ENCODE data around the gene KCP.

Gene KCP

DNA sequence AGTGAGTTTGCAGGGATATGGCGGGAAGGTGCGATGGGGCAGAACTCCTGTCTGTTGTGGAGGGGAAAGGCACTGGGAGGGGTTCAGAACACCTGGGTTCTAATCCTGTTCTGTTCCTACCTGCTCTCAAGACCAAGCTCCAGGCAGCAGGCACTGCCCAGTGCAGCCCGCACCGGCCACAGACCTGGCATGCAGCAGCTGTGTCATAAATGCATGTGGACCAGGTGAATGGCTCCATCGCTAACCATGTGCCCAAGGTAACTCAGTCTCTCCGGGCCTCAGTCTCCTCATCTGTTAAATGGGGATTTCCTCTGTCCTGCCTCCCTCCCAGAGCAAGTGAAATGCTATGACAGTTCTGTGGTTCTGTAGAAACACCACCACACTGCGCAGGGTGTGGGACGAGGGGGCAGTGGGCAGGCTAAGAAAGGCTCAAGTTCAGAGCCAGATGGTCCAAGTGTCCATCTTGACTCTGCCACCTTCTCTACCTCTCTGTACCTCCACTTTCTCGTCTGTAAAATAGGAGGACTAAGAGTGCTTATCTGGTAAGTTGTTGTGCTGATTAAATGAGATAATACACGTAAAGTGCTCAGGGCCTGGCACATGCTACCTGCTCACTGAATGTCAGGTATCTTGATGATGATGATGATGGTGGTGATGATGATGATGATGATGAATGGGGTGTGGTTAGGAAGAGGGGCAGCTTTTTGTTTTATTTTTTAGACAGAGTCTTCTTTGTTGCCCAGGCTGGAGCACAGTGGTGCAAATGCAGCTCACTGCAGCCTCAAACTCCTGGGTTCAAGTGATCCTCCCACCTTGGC is 24.9 kb downstream of the KCP start:
- no peak for DNase-seq

DNA sequence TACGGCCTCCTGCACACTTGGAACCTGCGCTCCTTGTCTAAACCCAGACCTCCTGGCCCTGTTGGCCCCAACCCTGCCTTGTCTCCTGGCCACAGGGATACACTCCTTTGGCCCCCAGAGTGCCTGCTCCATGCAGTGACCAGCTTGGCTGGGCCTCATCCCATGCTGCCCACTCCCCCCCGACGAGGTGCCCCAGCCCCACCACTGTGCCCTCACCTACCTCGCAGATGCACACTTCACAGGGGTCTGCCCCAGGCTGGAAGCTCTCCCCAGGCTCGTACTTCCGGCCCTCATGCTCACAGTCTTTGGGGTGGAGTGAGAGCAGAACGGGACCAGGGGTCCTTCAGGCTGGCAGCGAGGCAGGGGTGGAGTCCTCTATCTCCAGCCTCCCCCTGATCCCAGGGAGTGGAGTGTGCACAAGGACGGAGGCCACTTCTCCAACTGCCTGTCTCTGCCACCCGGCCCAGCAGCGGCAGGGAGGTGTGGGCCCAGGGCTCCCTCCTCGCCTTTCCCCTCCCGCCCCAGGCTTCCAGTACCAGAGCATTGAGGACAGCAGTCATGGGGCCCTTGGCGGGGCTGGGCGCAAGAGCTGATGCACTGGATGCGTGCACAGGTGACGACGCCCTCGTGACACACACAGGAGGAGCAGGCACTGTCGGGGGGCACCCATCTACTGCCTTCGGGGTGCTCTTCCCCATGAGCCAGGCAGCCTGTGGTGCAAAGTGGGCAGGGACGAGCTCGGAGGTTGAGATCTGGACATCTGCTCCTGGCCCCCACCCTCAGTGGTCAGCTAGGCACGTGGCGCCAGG is 25.7 kb downstream of the KCP start:
- DNase-seq, result no peak

DNA sequence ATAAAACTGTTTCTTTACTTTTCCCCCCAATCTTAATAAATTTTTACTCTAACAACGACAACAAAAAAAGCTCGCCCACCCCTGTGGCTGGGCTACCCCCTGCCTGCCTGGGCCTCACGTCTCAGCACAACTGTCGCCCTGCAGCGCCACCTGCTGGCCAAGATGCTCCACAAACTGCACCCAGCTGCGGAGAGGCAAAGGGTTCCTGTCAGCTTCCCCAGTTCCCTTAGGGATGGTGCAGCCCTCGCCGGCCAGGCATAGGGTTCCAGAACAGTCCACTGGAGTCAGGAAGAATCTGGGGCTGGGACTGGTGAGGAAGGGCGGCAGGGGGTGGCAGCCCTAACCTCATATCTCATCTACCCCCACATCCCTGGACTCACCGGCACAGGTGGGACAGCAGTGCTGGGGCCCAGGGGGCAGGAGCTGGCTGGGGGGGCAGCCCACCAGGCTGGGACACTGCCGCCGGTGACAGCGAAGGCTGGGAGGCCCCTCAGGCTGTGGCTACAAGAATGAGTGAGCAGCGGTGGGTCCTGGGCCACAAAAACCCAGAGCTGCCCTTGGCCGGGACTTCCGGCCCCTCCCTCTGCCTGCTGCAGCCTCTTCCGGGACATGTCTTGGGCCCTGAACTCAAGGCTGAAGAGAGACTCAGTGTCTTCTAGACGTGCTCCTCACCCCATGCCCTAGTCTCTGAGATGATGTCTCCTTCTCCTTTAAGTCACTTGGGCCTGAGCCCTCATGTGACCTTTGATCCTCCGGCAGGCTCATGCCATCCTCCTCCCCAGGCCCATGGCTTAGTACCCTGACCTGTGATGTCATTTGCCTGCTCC is 26.7 kb downstream of the KCP start:
- DNase-seq, result no peak

DNA sequence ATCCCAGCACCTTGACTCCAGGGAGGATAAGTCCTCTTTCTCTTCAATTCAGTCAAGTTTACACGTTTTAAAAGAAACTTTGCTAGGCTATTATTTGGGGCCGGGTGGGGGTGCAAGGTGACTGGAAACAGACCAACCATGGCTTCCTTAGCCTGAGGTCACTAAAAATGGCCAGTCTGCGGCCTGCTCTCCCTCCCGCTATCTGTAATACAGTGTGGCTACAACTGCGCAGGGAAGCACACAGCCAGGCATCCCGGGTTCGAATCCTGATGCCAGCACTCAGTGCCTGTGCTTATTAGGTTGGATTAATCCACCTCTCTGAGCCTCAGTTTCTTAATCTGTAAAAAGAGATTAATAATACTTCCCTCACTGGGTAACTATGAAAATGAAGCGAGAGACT is 28.4 kb downstream of the KCP start:
- DNase-seq, result no peak

DNA sequence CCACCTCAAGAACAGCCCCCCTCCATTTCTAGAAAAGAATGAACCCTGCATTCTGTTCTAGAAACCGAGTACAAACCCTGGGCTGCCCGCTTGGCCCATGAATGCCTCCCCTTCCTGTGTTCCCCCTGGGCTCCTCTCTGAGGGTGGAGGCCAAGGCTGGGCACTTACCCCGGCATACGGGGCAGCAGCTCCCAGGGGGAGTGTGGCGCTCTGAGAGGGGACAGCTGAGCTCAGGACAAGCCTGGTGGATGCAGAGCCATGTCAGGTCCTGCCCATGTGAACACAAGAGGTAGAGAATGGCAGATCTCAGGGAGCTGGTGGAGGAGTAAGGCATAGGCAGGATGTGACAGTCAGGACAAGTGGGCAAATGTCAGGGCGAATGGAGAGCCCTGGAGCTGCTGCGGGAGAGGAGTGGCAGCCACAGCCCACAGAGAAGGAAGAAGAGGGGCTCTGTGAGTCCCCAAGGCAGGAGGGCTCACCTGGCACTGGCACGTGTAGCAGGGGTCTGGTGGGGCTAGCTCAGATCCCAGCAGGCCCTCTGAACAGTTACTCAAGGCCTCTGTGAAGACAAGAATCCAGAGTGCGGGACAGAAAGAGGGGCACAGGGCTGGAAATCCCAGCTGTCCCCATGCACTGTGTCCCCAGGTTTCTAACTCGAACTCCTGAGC is 28.9 kb downstream of the KCP start:
- no peak for DNase-seq

DNA sequence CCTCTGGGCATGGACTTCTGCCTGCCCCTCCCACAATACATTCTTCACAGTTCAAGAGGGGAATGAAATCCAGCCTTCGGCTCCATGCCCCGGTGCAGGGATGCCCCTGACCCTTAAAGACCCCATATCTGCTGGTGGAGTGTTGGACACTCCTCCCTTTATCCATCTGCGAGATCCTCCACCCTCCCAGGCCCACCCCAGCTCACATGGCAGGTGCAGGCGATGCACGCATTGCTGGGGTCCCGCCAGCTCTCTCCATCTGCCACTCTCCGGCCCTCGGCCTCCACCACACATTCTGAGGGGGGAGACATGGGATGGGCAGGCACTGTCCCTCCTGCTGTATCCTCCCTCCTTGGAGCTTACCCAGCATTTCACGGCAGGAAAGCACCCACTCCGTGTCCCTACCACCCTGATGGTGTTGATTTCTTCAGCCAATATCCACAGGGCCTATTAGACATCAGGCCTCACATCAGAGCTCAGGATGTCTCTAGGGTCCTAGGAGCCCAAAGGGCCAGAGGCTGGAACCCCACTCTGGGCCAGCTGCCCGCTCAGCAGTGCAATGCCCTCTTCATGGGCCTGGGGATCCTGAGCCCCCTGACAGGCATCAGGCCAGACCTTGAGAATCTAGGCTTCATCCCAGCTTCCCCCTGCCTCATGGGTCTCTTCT is 29.6 kb downstream of the KCP start:
- DNase-seq, result no peak

DNA sequence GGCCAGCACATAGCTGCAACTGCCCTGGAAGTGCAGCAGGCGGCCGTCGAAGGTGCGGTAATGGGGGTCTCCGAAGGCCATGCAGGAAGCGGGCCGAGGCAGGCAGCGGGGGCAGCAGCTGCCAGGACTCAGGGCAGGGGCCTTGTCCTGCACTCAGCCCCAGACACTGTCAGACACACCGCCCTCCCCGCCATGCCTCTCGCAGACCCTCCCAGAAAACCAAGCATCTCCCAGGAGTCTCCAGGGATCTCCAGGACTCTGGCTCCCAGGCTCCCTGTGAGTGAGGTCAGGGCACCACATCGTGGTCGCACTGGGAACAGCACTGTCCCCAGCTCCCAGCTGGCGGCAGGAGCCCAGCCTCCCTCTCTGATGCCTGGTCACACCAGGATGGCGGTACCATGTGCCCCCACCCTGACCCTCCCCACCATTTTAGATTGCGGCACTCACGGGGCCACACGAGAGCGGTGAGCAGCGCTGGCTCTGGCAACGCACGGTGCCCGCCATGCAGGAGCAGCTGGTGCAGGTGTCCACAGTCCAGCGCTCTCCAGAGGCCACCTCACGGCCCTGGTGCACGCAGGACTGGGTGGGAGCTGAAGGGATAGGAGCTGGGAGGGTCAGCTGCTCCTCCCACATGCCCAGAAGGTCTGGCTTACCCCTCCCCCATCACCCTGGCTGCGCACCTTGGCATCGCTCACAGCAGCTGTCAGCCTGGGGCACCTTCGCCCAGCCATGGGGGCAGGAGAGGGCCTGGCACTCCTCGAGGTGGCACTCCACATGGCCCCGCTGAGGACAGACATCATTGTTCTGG is 30.4 kb downstream of the KCP start:
- DNase-seq, result no peak

DNA sequence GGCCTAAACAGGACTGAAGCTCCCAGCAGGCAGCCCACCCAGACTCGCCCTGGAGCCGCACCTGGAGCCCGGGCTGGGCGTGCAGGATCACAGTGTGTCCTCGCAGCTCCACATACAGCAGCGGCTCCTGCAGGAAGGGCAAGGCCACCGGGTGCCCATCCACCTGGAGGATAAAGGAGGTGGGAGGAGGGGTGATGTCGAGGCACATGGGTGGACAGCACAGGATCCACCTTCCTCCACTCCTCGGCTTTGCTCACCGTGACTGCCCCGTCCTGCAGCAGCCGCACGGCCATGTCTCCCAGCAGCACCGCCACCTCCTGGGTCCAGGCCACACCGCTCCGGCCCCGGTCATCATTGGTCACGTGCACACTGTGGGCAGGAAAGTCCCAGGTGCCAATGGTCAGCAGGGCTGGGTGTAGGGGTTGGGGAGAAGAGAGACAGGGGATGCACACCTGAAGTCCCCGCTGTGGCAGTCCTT is 31.0 kb downstream of the KCP start:
- DNase-seq, result no peak

DNA sequence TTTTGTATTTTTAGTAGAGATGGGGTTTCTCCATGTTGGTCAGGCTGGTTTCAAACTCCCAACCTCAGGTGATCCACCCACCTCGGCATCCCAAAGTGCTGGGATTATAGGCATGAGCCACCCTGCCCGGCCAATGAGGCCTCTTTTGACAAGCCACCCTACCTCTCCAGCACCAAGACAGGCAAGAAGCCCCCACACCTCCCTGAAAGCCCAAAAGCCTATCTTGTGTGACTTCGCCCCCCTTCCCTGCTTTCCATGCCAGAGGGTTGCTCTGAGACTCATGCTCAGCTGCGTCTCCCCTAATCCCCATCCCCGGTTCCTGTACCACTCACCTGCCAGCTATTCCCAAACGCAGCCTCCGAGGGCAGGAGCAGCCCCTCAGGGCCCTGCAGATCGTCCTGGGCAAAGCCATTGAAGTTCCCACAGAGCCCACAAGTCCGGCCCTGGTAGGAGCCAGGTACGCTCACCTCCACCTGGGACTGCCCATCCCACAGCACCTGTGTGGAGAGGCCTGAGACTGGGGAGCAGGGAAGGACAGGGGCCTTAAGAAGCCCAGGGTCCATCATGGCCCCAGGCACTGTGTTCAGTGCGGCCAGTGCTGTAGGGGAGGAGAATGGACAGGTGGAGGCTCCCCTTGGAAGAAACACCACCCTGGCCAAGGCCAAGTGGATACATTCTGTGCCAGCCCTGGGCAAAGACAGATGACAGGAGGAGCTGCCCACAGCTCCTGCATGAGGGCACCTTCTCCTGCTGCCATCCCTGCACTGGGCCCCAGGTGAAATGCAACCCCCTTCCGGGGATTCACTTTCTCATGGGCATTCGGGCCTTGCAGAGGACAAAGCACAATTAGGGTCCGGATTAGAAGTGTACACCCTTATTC is 32.0 kb downstream of the KCP start:
- DNase-seq, result no peak

DNA sequence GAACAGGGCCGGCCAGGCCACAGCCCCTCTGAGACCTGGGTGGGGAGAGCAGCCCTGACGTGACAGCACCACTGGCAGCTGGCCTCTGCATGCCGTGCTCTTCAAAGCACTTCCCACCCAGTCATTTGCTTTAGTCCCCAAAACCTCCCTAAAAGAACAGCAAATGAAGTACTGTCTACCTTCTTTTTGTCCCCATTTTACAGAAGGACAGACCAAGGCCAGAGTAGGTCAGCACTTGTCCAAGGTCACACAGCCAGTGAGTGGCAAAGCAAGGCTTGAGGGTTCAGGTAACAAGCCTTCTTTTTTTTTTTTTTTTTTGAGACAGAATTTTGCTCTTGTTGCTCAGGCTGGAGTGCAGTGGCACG is 32.8 kb downstream of the KCP start:
- DNase-seq, result no peak

DNA sequence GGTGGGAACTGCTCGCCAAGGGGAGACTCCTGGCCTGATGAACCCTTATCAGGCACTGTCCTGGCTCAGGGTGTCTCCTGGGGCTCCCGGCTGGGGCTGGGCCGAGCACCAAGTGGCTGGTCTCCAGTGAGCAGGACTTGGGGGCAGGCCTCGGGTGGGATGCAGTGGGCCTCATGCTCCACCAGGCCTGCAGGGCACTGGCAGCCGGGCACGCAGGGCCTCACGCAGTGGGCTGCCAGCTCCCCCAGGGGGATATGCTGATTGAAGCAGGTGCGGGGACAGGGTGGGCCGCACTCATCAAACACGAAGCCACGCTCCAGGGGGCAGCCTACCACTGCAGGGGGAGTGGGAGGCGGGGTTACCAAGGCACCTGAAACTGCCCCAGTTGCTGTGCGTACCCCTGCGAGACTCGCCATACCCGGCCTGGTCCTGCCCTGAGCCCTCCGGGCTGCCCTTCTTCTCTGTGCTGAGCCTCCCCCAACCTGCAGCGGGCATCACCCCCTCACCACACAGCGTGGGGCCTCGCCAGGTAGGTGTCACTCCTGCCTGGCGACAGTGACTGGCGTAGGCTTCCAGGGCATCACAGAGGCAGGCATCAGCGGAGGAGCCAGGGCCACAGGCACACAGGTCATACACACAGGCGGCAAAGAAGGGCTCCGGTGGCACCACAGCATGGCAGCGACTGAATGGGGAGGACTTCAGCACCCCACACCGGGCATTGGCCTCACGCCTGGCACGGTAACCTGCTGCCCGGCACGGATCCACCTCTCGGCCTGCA is 33.3 kb downstream of the KCP start:
- DNase-seq, result no peak

DNA sequence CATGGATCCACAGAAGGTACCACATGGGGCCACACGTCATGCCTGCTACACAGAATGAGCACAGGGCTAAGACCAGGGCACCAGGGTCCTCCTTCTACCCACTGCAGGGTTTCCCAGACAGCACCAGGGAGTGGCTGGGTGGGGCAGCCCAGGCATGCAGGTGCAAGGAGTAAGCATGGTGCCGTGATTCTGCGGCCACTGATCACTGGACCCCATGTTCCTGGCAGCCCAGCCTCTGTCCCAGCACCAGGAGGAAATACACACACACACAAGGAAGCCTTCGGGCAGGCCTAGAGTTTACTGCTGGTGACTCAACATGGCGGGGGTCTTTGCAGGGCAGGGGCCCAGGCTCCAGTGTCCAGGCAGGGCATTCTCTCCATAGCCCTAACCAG is 33.9 kb downstream of the KCP start:
- DNase-seq, result no peak

DNA sequence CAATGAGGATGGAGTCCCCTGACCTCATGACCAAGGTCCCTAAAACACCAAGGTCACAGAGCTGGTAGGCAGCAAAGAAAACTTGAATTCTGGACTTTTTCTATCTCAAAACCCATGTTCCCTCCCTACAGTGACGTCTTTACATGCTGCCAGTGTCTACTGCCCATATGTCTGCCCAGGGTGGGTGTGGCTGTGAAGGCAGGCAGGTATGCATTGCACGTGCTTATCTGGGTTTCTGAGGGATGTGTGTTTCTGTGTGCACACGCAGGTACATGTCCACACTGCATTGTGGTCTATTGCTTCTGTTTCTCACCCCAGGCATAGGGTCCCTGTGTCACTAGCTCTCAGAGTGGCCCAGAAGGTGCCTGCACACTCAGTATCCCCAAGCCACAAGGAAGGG is 34.4 kb downstream of the KCP start:
- DNase-seq, result no peak

DNA sequence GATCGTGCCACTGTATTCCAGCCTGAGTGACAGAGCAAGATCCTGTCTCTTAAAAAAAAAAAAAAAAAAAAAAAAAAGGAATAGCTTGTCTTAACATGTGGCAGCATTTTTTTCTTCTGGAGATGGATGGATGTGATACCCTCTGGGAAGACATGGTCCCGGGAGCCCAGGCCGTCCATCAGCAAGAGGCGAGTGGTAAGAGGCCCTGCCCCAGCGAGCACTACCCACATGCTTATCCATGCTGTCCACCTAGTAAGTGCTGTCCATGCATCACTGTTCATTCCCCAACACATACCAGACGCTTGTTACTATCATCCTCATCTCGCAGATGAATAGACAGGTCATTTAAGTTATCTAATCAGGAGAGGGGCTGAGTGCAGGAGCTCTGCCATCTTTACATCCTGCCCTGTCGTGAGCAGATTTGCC is 35.0 kb downstream of the KCP start:
- DNase-seq, result no peak

DNA sequence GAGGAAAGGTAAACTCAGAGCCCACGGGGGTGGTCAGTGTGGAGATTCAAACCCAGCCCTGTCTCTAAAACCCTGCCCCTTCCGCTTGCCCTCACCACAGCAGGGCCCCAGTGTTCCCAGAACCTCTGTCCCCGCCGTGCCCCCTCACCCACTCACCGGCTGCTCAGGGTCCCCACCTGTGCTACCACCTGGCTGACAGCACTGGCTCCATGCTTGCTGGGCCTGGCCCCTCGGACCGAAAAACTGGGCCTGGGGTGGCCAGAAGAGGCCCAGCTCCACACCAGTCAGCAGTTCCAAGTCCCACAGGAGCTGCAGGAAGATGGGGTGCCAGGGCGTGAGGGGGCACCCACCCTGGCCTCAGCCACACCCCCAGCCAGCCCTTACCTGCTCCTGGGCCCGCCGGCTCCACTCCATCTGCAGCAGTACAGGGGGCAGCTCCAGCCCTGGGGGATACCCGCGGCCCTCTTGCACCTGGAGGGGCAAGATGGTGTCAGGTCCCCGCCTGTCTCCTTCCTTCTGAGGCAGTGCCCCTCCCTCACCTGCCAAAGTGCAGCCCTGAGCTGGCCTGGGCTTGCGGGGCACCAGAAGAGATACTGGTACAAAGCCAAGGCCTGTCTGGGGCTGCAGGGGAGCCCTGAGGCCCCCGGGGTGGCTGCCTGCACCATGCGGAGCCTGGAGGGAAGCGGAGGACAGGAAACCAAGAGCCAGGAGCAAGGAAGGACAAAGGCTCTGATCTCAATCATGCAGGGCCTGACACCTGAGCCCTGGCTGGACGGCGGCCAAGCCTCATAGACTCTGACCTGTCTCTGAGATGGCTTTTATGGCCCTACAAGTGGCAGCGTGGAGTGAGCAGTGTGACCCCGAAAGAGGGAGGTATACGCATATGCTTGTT is 36.1 kb downstream of the KCP start:
- no peak for DNase-seq

DNA sequence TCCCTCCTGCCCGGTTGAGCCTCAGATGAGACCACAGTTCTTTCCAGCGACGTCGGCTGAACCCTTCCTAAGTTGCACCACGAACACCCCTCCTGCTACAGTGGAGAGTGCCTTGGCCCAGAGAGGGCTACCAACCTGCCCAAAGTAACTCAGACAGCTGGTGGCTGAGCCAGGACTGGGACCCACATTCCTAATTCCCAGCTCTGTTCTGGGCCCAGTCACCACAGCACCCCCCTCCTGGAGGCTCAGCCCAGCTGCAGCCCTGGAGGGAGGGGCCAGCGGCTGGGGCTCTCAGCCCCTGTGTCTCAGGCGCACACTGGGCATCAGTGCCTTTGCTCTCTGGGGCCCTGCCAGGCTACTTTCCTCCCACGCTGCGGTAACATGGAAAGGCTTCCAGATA is 37.3 kb downstream of the KCP start:
- no peak for DNase-seq

DNA sequence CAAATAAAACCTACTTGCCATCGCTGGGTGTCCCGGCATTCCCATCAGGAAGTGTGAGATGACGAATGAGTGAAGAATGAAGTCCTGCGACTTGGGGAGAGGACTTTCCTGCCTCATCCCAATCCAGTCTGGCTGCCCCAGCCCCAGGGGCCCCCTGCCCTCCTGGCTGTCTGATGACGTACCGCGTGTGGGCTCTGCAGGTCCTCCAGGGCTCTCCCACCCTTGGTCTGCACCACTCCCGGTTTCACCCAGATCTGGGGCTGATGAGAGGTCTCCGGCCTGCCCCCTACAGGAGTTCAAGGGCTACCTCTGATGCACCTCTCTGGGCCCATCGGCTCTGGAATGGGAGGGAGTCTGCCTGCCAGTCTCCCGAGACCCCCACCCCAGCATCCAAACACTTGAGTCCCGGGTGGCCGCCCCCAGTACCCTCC is 38.1 kb downstream of the KCP start:
- no peak for DNase-seq

DNA sequence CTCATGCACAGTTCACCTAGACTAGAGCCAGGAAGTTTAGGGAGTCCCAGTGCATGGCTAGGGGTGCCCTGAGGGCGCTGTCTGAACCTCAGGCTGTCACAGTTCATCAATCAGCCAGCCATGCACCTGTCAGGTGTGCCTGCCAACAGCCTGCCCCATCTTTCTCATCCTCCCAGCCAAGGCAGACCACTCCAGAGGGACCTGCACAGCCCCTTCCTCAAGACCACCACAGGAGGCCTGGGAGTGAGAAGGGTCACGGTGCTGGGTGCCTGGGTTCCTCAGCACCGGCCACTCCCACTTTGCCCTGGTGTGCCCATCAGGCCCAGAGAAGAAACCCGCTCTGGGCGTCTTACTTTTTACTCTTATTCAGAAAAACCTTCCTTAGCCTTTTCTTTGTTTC is 39.5 kb downstream of the KCP start:
- DNase-seq, result no peak

DNA sequence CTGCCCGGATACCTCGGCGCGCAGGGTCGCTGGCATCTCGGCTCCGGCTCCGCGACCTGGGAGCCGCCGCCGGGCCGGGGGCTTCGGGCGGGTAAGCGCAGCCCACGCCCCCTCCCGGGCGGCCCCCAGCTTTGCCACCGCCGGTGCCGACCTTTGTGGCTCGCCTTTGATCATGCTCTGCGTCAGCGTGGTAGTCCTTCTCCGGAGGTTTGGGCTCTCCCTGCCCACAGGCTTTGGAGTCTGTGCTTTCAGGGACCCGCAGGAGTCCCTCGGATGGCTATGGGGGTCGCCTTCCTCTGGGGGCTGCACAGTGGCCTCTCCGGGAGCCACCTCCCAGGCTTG is 40.6 kb downstream of the KCP start:
- no peak for DNase-seq

All from NCI-H1436 treated with DMSO at 0.1 percent for 48 hours (cell line).